ENCODE measurements around the gene ZBTB2. TPM values are rescaled to one million over a fixed set of nuclear protein-coding genes. Genes with fewer than 3 reads are reported as not detected.

The ZBTB2 gene
- total RNA-seq, 1 donor from 2014 or later = 17.5 TPM

- H3K4me1 Mint-ChIP-seq = peaks cover 7% of the 10 kb centered on the region
- H3K36me3 Mint-ChIP-seq (ENCODE audit: low read depth) = peaks cover 21% of the 10 kb centered on the region
- H3K27me3 Mint-ChIP-seq (ENCODE audit: low read depth) = no peaks in the 10 kb centered on the region
- H3K9me3 Mint-ChIP-seq = no peaks in the 10 kb centered on the region
- TF ChIP-seq, protein P1, sequence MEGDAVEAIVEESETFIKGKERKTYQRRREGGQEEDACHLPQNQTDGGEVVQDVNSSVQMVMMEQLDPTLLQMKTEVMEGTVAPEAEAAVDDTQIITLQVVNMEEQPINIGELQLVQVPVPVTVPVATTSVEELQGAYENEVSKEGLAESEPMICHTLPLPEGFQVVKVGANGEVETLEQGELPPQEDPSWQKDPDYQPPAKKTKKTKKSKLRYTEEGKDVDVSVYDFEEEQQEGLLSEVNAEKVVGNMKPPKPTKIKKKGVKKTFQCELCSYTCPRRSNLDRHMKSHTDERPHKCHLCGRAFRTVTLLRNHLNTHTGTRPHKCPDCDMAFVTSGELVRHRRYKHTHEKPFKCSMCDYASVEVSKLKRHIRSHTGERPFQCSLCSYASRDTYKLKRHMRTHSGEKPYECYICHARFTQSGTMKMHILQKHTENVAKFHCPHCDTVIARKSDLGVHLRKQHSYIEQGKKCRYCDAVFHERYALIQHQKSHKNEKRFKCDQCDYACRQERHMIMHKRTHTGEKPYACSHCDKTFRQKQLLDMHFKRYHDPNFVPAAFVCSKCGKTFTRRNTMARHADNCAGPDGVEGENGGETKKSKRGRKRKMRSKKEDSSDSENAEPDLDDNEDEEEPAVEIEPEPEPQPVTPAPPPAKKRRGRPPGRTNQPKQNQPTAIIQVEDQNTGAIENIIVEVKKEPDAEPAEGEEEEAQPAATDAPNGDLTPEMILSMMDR (conservative IDR thresholded peaks at IDR 0.05) = no peak
- H3K4me3 Mint-ChIP-seq = no peak overlapping the region
- no peak overlapping the region for H3K27ac Mint-ChIP-seq (ENCODE audit: unreplicated experiment)
- no peak for DNase-seq (ENCODE audit: low read depth, low spot score)
These were observed 36.9 kb upstream of the ZBTB2 start for GRCh38 chr6:151428093-151428735.

- Mint-ChIP-seq H3K27me3 (ENCODE audit: low read depth) (no peaks in the 10 kb centered on the region), H3K4me1 (no peaks in the 10 kb centered on the region), H3K27ac (ENCODE audit: unreplicated experiment) (peak overlapping the region; percentile 62), H3K9me3 (no peaks in the 10 kb centered on the region), H3K36me3 (ENCODE audit: low read depth) (peaks cover 21% of the 10 kb centered on the region), H3K4me3 (no peak overlapping the region)
- TF ChIP-seq, protein P1 (conservative IDR thresholded peaks at IDR 0.05) = no peak
- DNase-seq (ENCODE audit: low read depth, low spot score) = no peak
These were observed 34.2 kb upstream of the ZBTB2 start for GRCh38 chr6:151425561-151425960.

DNA sequence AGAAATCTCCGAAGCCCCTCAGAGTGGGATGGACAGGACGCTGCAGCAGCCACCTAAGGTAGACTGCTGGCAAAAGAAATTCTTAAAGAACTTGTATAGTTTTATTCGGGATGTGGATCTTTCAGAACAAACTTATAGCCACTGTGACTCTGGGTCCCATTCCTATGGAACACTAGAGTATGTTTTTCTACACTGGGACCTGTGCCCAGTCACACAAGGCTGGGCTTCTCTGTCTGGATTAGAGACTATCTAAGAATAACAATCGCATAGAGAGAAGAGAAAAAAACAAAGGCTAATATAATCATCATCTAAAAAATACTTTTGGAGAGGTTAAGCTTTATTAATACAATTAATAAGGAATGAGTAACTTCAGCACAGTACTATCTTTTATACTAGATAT is 31.6 kb upstream of the ZBTB2 start:
- no peak overlapping the region for H3K4me3 Mint-ChIP-seq
- H3K4me1 Mint-ChIP-seq = no peaks in the 10 kb centered on the region
- H3K36me3 Mint-ChIP-seq (ENCODE audit: low read depth) = peaks cover 21% of the 10 kb centered on the region
- TF ChIP-seq, protein P1 (conservative IDR thresholded peaks at IDR 0.05) = no peak
- H3K27ac Mint-ChIP-seq (ENCODE audit: unreplicated experiment) = no peak overlapping the region
- DNase-seq (ENCODE audit: low read depth, low spot score) = no peak
- no peaks in the 10 kb centered on the region for H3K9me3 Mint-ChIP-seq
- H3K27me3 Mint-ChIP-seq (ENCODE audit: low read depth) = no peaks in the 10 kb centered on the region

DNA sequence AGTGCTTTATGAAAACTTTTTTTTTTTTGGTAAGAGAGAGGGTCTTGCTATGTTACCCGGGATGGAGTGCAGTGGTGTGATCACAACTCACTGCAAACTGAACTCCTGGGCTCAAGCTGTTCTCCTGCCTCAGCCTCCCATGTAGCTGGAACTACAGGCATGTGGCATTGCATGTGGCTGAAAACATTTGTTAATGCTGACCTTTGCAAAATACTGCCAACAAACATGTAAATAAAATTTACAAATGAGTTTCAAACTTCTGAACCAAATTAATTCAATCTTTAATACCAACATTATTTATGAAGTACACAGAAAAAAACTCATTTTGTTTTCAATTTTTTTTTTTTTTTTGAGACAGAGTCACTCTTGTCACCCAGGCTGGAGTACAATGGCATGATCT is 26.1 kb upstream of the ZBTB2 start:
- Mint-ChIP-seq H3K4me3 (no peak overlapping the region), H3K4me1 (no peaks in the 10 kb centered on the region), H3K27me3 (ENCODE audit: low read depth) (no peaks in the 10 kb centered on the region), H3K9me3 (no peaks in the 10 kb centered on the region), H3K36me3 (ENCODE audit: low read depth) (peaks cover 32% of the 10 kb centered on the region), H3K27ac (ENCODE audit: unreplicated experiment) (no peak overlapping the region)
- TF ChIP-seq, protein P1 (conservative IDR thresholded peaks at IDR 0.05) = no peak
- DNase-seq (ENCODE audit: low read depth, low spot score) = no peak

GRCh38 chr6:151414641-151415260 is 23.4 kb upstream of the ZBTB2 start:
- no peak for DNase-seq (ENCODE audit: low read depth, low spot score)
- Mint-ChIP-seq H3K9me3 (no peaks in the 10 kb centered on the region), H3K27me3 (ENCODE audit: low read depth) (no peaks in the 10 kb centered on the region), H3K27ac (ENCODE audit: unreplicated experiment) (no peak overlapping the region), H3K4me1 (no peaks in the 10 kb centered on the region), H3K4me3 (no peak overlapping the region), H3K36me3 (ENCODE audit: low read depth) (peaks cover 38% of the 10 kb centered on the region)
- TF ChIP-seq, protein P1 (conservative IDR thresholded peaks at IDR 0.05) = no peak
